Stimulated activated CD4-positive, alpha-beta T cell treated with anti-CD3 and anti-CD28 coated beads, Interleukin-12 subunit alpha, Interleukin-12 subunit beta, amount 100 ng/mL, for 4 hours (primary cell): ENCODE data around the gene INMT.

Experiments used
- DNase-seq: peaks from one replicate; pipeline ENCODE4 v3.0.0-alpha.2; 2020

INMT gene

GRCh38 chr7:30729642-30730041 is 22.3 kb upstream of the INMT start:
- DNase-seq = no peak

GRCh38 chr7:30730097-30730496 is 21.8 kb upstream of the INMT start:
- DNase-seq = no peak

GRCh38 chr7:30730996-30731395 is 20.9 kb upstream of the INMT start:
- no peak for DNase-seq

- no peak for DNase-seq
These were observed 20.4 kb upstream of the INMT start for GRCh38 chr7:30731581-30731980.

GRCh38 chr7:30732606-30733005 is 19.3 kb upstream of the INMT start:
- DNase-seq = no peak

- no peak for DNase-seq
These were observed 18.7 kb upstream of the INMT start for GRCh38 chr7:30733216-30733615.

GRCh38 chr7:30733691-30734090 is 18.2 kb upstream of the INMT start:
- no peak for DNase-seq

GRCh38 chr7:30734497-30734896 is 17.4 kb upstream of the INMT start:
- DNase-seq = no peak

GRCh38 chr7:30735631-30736030 is 16.3 kb upstream of the INMT start:
- DNase-seq = no peak

GRCh38 chr7:30736291-30736690 is 15.6 kb upstream of the INMT start:
- DNase-seq = no peak

- DNase-seq = no peak
These were observed 13.7 kb upstream of the INMT start for GRCh38 chr7:30738026-30738915.

- no peak for DNase-seq
These were observed 12.2 kb upstream of the INMT start for GRCh38 chr7:30739691-30740090.

- peak; percentile 75 for DNase-seq
These were observed 11.3 kb upstream of the INMT start for GRCh38 chr7:30740417-30741181.

- DNase-seq = no peak
These were observed 10.6 kb upstream of the INMT start for GRCh38 chr7:30741289-30741688.

- DNase-seq = no peak
These were observed 8.4 kb upstream of the INMT start for GRCh38 chr7:30743371-30744074.

GRCh38 chr7:30744075-30744417 is 7.9 kb upstream of the INMT start:
- DNase-seq = no peak

GRCh38 chr7:30745261-30745941 is 6.5 kb upstream of the INMT start:
- DNase-seq = no peak

GRCh38 chr7:30750010-30750409 is 1.9 kb upstream of the INMT start:
- no peak for DNase-seq

- DNase-seq = no peak
These were observed 968 bp upstream of the INMT start for GRCh38 chr7:30750683-30751650.

- no peak for DNase-seq
These were observed 549 bp downstream of the INMT start for GRCh38 chr7:30752484-30752883.

- no peak for DNase-seq
These were observed 1.0 kb downstream of the INMT start for GRCh38 chr7:30752979-30753378.
